Activated T-helper 1 cell treated with anti-CD3 and anti-CD28 coated beads, Interleukin-12 subunit alpha, Interleukin-12 subunit beta, Interleukin-2, Interleukin-4 antibody, amounts not matched to agents 30 ng/mL and 10 ng/mL and 1 ng/mL, durations not matched to agents 14 hours and 24 hours and 36 hours (primary cell): ENCODE measurements around the gene PELI1. TPM values are rescaled to one million over a fixed set of nuclear protein-coding genes. Genes with fewer than 3 reads are reported as not detected.

ENCODE experiments used
- DNase-seq: peaks from one replicate; pipeline ENCODE4 v3.0.0; 2021; ENCODE audit warnings: low spot score
- H3K27ac Mint-ChIP-seq: one replicate; pipeline ENCODE4 v1.8.0; 2021; ENCODE audit warnings: mild to moderate bottlenecking, mixed read lengths
- H3K27me3 Mint-ChIP-seq: one replicate; pipeline ENCODE4 v1.8.0; 2022; ENCODE audit warnings: mild to moderate bottlenecking, moderate library complexity, mixed read lengths; ENCODE audit not compliant: insufficient read depth
- H3K36me3 Mint-ChIP-seq: one replicate; pipeline ENCODE4 v1.8.0; 2021; ENCODE audit warnings: low read depth, mixed read lengths
- H3K4me1 Mint-ChIP-seq: one replicate; pipeline ENCODE4 v1.8.0; 2021; ENCODE audit warnings: low read depth, mixed read lengths
- H3K4me3 Mint-ChIP-seq: one replicate; pipeline ENCODE4 v1.8.0; 2021; ENCODE audit warnings: mild to moderate bottlenecking, moderate library complexity, mixed read lengths
- H3K9me3 Mint-ChIP-seq: one replicate; pipeline ENCODE4 v1.8.0; 2021; ENCODE audit warnings: mixed read lengths
- intact Hi-C: fragments of 100-400 bp; cut with micrococcal nuclease; formaldehyde crosslinking; loops from one replicate; pipeline ENCODE4 v1.15.1; 2024
- total RNA-seq: library from RNA; stranded (reverse); gene quantifications from 2 replicates; pipeline ENCODE4 v1.2.3, GENCODE V29; 2022

PELI1 gene
- total RNA-seq, 1 donor from 2014 or later, result 47.1 TPM

DNA sequence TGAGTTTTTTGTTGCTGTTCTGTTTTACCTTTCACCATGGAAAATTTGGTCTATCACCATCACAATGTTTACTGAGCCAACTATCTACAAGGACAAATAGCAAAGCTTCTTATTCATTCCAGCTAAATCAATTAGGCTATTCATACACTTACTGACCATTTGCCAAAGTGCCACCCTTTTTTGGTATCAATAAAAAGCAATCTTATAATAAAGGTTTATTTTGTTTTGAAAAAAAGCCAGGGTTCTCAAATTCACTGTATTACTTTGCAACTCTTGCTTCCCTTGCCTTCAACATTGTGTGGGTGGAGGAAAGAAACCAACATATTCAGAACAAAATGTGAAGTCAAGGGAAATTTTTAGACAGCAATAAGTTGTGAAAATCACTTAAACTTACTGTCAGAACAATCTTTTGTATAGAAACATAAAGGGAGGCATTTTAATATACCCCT lies 15.3 kb downstream of the PELI1 start:
- Mint-ChIP-seq H3K36me3 (peaks cover 38% of the 10 kb centered on the region), H3K4me1 (peaks cover 82% of the 10 kb centered on the region), H3K27me3 (no peaks in the 10 kb centered on the region), H3K4me3 (peak overlapping the region; percentile 66), H3K9me3 (no peaks in the 10 kb centered on the region), H3K27ac (peak overlapping the region; percentile 89)
- intact Hi-C loops, result loop anchor here (1.0 to 2.0 kb wide), 8 partner anchors 14 to 197 kb away; no protein-coding TSS in a partner anchor
- no peak for DNase-seq

DNA sequence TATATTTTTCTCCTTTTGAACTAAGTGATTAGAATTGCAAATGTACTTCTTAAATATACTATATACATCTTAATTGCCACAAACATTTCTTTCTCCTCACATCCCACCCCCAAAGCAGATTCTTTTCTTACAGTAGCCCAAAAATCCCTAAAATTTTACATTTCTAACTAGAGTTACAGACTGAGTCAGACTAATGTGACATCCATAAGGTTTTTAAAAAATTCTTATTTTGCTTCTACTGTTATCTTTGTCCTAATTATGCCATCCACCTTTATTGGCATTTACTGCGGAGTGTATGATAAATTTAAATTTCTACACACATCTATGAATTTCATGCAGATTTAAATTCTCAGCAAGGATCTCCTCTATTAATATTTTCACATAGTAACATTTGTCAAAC lies 15.8 kb downstream of the PELI1 start:
- Mint-ChIP-seq H3K4me3 (no peak overlapping the region), H3K4me1 (peaks cover 82% of the 10 kb centered on the region), H3K27ac (peak overlapping the region; percentile 89), H3K36me3 (peaks cover 39% of the 10 kb centered on the region), H3K9me3 (no peaks in the 10 kb centered on the region), H3K27me3 (no peaks in the 10 kb centered on the region)
- intact Hi-C loops, result loop anchor here (2.0 kb wide), 2 partner anchors 14 to 64 kb away; no protein-coding TSS in a partner anchor
- DNase-seq, result no peak

DNA sequence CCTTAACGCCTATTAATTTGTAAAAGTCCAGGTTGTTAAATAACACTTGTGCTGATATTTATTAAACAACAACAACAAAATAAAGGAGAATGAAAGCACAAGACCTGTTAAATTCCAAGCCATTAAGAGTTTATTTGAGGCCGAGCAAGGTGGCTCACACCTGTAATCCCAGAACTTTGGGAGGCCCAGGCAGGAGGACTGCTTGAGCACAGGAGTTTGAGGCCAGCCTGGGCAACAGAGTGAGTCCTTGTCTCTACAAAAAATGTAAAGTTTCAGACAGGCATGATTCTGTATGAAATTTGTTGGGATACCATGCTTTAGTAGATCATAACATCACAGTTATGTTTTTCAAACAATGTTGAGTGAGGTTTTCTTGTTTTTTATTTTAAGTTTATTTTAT lies 17.1 kb downstream of the PELI1 start:
- Mint-ChIP-seq H3K27me3 (no peaks in the 10 kb centered on the region), H3K4me3 (no peak overlapping the region), H3K27ac (no peak overlapping the region), H3K4me1 (peaks cover 75% of the 10 kb centered on the region), H3K9me3 (no peaks in the 10 kb centered on the region), H3K36me3 (peaks cover 39% of the 10 kb centered on the region)
- DNase-seq, result no peak
- intact Hi-C loops, result no loop called here

DNA sequence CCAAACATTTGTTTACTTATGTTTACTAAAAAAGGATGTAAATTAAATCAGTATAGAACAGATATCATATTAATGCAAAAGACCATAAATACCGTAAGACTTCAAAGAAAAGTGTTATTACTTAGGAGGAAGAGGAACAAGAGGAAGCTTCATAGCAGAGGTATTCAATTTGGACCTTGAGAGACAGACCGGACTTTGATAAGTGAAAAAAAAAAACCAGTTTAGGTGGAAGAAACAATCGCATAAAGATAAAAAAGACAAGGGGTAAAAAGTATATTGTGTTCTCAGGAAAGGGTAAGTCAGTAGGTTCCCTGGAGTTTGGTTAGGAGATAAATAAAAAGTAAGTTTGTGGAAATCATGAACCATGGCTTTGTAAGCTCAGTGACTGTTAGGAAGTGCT lies 17.6 kb downstream of the PELI1 start:
- Mint-ChIP-seq H3K4me3 (no peak overlapping the region), H3K4me1 (peaks cover 70% of the 10 kb centered on the region), H3K9me3 (no peaks in the 10 kb centered on the region), H3K27me3 (no peaks in the 10 kb centered on the region), H3K36me3 (peaks cover 36% of the 10 kb centered on the region), H3K27ac (peak overlapping the region; percentile 70)
- intact Hi-C loops, result no loop called here
- DNase-seq, result no peak

DNA sequence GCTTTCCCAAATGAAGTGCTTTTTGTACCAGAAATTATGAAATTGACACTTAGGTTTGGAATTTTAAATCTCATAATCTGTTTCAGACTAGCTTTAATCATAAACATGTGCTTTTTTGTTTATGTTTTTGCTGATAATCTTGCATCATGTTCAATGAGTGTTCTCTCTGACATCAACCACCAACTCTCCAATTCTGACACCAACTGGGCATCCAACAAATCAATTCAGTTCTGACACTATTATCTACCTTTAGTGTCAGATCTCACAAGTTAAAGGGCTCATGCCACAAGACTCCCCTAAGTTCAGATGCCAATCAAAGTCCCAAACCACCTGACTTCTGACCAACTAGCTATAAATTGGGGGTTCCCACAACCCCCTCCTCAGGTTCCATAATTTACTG lies 19.6 kb downstream of the PELI1 start:
- intact Hi-C loops, result no loop called here
- peaks cover 69% of the 10 kb centered on the region for H3K4me1 Mint-ChIP-seq
- peaks cover 39% of the 10 kb centered on the region for H3K36me3 Mint-ChIP-seq
- H3K27me3 Mint-ChIP-seq, result no peaks in the 10 kb centered on the region
- H3K27ac Mint-ChIP-seq, result no peak overlapping the region
- H3K4me3 Mint-ChIP-seq, result no peak overlapping the region
- H3K9me3 Mint-ChIP-seq, result no peaks in the 10 kb centered on the region
- no peak for DNase-seq

DNA sequence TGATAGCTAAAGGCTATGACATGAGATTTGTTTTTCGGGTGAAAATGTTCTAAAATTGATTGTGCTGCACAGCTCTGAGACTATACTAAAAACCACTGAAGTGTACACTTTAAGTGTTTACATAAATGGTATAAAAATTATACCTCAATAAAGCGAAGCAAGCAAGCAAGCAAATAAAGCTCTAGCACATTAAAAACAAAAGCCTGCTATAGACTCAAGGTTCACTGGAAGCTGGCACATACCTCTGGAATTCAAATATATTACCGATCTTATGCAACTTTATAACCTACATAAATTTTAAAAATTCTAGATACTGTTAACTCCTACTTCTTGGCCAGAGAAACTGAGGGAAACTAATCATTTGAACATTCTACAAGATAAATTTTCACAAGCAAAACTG lies 20.1 kb downstream of the PELI1 start:
- H3K4me1 Mint-ChIP-seq, result peaks cover 69% of the 10 kb centered on the region

DNA sequence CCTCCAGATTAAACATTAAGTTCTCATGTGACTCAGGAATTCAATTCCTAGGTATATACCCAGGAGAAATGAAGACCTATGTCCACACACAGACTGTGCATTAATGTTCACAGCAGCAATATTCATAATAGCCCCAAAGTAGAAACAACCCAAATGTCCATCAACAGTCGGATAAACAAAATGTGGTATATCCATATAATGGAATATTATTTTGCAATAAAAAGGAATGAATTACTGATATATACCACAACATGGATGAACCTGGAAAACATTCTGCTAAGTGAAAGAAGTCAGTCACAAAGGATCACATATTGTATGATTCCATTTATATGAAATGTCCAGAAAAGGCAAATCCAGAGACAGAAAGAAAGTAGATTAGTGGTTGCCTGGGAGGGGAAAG lies 20.5 kb downstream of the PELI1 start:
- H3K9me3 Mint-ChIP-seq, result no peaks in the 10 kb centered on the region
- no peak overlapping the region for H3K4me3 Mint-ChIP-seq
- no peak overlapping the region for H3K27ac Mint-ChIP-seq
- no peaks in the 10 kb centered on the region for H3K27me3 Mint-ChIP-seq
- H3K4me1 Mint-ChIP-seq, result peaks cover 66% of the 10 kb centered on the region
- DNase-seq, result no peak
- H3K36me3 Mint-ChIP-seq, result peaks cover 37% of the 10 kb centered on the region
- intact Hi-C loops, result no loop called here

More for the DNA sequence above, 20.1 kb downstream of the PELI1 start:
- Mint-ChIP-seq H3K27ac (no peak overlapping the region), H3K27me3 (no peaks in the 10 kb centered on the region), H3K36me3 (peaks cover 41% of the 10 kb centered on the region), H3K4me3 (no peak overlapping the region), H3K9me3 (no peaks in the 10 kb centered on the region)
- DNase-seq, result no peak
- intact Hi-C loops, result no loop called here

DNA sequence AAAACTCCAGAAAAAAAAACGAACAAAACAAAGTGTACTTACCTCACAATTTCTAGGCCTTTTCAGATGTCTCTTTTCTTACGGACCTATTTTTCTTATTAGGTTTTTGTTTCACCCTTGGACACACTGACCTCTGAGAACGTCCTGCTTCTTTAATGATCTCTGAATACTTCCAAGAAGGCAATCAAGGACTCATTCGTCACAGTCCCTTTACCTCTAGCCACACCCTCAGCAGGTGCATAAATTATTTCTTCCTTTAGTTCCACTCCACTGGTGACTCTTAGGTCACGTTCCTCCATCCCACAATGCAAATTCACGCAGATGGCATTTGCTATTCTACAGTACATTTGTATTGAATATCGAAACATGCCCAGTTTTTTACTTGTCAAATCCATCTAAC lies 21.9 kb downstream of the PELI1 start:
- no peaks in the 10 kb centered on the region for H3K27me3 Mint-ChIP-seq
- H3K4me1 Mint-ChIP-seq, result peaks cover 57% of the 10 kb centered on the region
- H3K4me3 Mint-ChIP-seq, result no peak overlapping the region
- H3K36me3 Mint-ChIP-seq, result peaks cover 32% of the 10 kb centered on the region
- no peak for DNase-seq
- H3K9me3 Mint-ChIP-seq, result no peaks in the 10 kb centered on the region
- intact Hi-C loops, result no loop called here
- no peak overlapping the region for H3K27ac Mint-ChIP-seq

DNA sequence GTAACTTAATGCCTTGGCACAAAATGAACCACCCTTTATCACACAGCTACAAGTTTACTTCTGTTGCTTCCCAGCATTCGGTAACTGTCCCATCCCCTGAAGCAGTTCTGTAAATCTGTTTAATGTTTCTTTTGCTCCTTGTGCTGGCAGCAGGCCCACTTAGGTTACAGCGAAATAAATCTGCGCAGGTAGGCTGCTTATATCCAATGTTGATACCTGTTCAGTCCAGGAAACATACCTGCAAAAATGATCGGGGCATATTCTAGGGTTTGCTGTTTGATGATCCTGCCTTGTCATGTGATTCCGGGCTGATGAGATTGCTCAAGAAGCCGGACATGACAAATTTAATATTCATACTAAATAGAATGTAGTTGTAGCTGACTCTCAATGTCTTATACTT lies 23.3 kb downstream of the PELI1 start:
- Mint-ChIP-seq H3K36me3 (peaks cover 24% of the 10 kb centered on the region), H3K4me1 (peaks cover 55% of the 10 kb centered on the region), H3K27ac (no peak overlapping the region), H3K4me3 (no peak overlapping the region), H3K9me3 (no peaks in the 10 kb centered on the region), H3K27me3 (no peaks in the 10 kb centered on the region)
- intact Hi-C loops, result no loop called here
- no peak for DNase-seq

DNA sequence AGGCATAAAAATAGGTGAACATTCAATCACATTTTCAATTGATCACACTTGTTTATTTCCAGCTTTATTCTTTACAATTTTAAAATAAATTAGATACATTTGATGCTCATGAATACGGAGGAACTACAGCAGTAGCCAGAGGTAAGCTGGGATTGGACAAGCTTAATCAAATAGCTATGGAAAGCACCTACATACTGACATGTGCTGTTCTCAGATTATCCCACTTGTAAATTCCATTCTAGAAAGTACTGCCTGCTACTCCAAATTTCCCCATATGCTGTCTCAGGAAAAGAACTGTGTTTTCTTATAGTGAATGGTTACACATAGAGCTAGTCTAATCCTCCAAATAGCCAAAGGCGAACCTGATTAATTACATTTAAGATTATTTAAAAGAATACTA lies 24.2 kb downstream of the PELI1 start:
- H3K9me3 Mint-ChIP-seq, result no peaks in the 10 kb centered on the region
- no peak overlapping the region for H3K27ac Mint-ChIP-seq
- intact Hi-C loops, result no loop called here
- no peak for DNase-seq
- H3K36me3 Mint-ChIP-seq, result peaks cover 22% of the 10 kb centered on the region
- H3K27me3 Mint-ChIP-seq, result no peaks in the 10 kb centered on the region
- H3K4me1 Mint-ChIP-seq, result peaks cover 60% of the 10 kb centered on the region
- no peak overlapping the region for H3K4me3 Mint-ChIP-seq

DNA sequence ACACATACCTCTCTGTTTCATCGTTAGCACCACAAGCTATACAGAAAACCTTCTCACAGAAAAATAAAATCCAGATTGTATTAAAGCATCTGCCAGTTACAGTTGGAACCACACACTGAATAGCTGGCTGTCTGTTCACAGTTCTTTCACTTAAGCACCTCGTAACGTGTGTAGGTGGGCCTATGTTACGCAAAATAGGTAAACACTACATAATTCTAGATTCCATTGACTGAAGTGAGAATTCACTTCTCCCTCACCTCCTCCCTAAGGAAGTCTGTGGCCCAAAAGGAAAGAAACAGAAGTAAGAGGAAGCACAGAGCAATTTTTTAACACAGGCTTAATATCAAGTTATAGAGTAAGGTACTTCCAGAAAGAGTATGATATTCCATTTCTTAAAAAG lies 24.9 kb downstream of the PELI1 start:
- Mint-ChIP-seq H3K4me3 (no peak overlapping the region), H3K27ac (no peak overlapping the region), H3K4me1 (peaks cover 60% of the 10 kb centered on the region), H3K27me3 (no peaks in the 10 kb centered on the region), H3K36me3 (peaks cover 20% of the 10 kb centered on the region), H3K9me3 (no peaks in the 10 kb centered on the region)
- DNase-seq, result no peak
- intact Hi-C loops, result loop anchor here (10.0 kb wide), 2 partner anchors 615 to 865 kb away; partner anchors contain the start of gene SLC1A4

DNA sequence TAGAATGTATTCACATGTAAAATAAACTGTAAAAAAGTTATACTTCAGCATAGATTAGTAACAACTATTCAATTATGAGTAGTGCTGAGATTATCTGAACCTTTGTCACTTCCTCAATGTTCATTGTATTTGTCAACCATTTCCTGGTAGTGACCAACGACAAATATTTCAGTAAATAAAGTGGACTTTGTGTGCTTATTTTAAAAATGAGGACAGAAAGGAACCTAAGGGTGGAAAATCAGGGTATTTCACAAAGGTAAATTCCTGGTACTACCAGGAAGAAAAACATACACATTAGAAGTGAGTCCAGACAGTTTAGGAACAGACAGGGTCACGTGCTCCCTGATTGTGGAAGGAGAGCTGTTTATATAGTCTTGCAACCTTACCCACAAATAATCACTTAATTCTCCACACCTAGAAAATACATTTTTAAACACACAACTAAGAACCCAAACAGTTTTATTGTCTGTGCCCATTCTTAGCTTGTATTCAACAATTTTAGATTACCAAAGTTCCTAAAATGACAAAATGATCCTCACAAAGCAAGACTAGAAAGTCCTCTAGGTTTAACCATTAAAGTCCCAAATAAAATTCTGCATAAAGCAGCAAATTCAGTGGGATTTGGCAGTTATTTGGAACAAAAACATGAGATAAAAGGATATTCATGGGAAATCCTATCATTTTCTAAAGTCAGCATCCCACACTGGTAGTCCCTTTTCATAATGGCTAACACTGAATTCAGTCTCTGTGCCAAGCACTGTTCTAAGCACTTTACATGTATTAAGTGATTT lies 28.2 kb downstream of the PELI1 start:
- Mint-ChIP-seq H3K4me3 (peak overlapping the region; percentile 7), H3K4me1 (peaks cover 70% of the 10 kb centered on the region), H3K9me3 (no peaks in the 10 kb centered on the region), H3K27ac (peak overlapping the region; percentile 23), H3K27me3 (no peaks in the 10 kb centered on the region), H3K36me3 (peaks cover 10% of the 10 kb centered on the region)
- no peak for DNase-seq
- intact Hi-C loops, result loop anchor here (10.0 kb wide), 2 partner anchors 619 to 869 kb away; partner anchors contain the start of gene SLC1A4

DNA sequence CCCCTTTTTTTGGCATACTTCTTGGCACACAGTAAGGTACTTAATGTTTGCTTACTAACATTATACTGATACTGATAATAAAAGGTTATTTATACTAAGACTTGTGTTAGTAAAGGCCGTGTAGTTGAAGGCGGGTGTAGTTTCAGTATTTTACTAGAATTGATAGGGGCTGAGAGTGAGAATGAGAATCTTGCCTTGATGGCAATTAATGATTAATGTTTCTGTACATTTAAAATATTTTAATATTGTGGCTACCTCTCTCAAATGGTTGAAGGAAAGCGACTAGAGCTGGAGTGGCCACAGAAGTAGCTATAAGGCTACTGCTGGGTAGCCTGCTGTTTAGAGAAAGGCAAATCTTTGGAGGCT lies 29.3 kb downstream of the PELI1 start:
- Mint-ChIP-seq H3K9me3 (no peaks in the 10 kb centered on the region), H3K27ac (peak overlapping the region; percentile 59), H3K4me1 (peaks cover 73% of the 10 kb centered on the region), H3K36me3 (peaks cover 11% of the 10 kb centered on the region), H3K4me3 (peak overlapping the region; percentile 2), H3K27me3 (no peaks in the 10 kb centered on the region)
- no peak for DNase-seq
- intact Hi-C loops, result loop anchor here (1.0 to 10.0 kb wide), 11 partner anchors 14 to 870 kb away; partner anchors contain the start of genes PELI1 and SLC1A4
